Body of pancreas (tissue), 4 donors: ENCODE data around the gene PACRG.

Experiments
- POLR2A ChIP-seq, 3 donors: fragments of 450-650 bp; IDR thresholded peaks; one replicate each; pipeline ENCODE4 v1.6.1; 2016; ENCODE audit warnings: antibody characterized with exemption in 3 of 3, mild to moderate bottlenecking in 2 of 3
- TF ChIP-seq, protein P1 (sequence below), 7 experiments: fragments of 450-650 bp in 4 of 7; fragments of 200-600 bp in 3 of 7; sonication (generic) in 3 of 7; IDR thresholded peaks; one replicate each; pipeline ENCODE4 v1.5.1; 2016 to 2019; ENCODE audit warnings: antibody characterized with exemption in 7 of 7

DNA sequence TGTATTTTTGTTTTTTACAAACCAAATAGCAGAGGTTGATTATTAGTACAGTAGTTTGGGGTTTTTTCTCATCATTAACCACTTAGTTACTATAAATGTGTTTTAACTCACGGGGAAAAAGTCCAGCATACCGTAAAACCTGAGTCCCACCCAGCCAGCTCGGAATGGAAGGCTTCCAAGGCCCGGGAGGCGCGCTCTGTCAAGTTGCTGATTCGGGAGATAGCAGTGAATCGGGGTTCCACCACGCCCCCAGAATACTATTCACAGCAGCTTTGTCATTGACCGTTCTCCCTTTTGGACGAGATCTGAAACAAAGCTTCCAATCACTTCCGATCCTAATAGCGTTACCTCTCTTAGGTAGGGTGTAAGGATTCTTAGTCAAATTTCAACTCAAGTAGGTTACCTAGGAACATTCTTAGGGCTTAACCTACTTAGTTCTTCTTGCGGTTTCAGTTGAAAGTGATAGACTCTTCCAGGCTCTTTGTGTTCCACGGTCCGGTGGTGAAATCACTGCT lies 453.9 kb downstream of the PACRG start:
- TF ChIP-seq, protein P1, sequence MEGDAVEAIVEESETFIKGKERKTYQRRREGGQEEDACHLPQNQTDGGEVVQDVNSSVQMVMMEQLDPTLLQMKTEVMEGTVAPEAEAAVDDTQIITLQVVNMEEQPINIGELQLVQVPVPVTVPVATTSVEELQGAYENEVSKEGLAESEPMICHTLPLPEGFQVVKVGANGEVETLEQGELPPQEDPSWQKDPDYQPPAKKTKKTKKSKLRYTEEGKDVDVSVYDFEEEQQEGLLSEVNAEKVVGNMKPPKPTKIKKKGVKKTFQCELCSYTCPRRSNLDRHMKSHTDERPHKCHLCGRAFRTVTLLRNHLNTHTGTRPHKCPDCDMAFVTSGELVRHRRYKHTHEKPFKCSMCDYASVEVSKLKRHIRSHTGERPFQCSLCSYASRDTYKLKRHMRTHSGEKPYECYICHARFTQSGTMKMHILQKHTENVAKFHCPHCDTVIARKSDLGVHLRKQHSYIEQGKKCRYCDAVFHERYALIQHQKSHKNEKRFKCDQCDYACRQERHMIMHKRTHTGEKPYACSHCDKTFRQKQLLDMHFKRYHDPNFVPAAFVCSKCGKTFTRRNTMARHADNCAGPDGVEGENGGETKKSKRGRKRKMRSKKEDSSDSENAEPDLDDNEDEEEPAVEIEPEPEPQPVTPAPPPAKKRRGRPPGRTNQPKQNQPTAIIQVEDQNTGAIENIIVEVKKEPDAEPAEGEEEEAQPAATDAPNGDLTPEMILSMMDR (IDR thresholded peaks at IDR 0.05) = no peak
- TF ChIP-seq POLR2A (IDR thresholded peaks at IDR 0.05) = no peak
